Adrenal gland (tissue), 5 donors: ENCODE data around the gene TOP2A.

Experiments used
- POLR2A ChIP-seq, 2 donors: fragments of 450-650 bp; IDR thresholded peaks; one replicate each; pipeline ENCODE4 v1.6.1; 2017; ENCODE audit warnings: antibody characterized with exemption in 2 of 2, mild to moderate bottlenecking in 2 of 2, moderate library complexity in 1 of 2
- TF ChIP-seq, protein P1 (sequence below), 6 experiments: fragments of 450-650 bp in 4 of 6; fragments of 200-600 bp in 2 of 6; sonication (generic) in 1 of 6; IDR thresholded peaks; 1 replicate in 5 of 6; 2 replicates in 1 of 6; pipeline versions ENCODE4 v1.5.1 to v1.8.0; 2016 to 2021; ENCODE audit warnings: antibody characterized with exemption in 6 of 6, mild to moderate bottlenecking in 2 of 6, moderate library complexity in 1 of 6
- donor health status: DM: no; HTN: no; CAD: no.

DNA sequence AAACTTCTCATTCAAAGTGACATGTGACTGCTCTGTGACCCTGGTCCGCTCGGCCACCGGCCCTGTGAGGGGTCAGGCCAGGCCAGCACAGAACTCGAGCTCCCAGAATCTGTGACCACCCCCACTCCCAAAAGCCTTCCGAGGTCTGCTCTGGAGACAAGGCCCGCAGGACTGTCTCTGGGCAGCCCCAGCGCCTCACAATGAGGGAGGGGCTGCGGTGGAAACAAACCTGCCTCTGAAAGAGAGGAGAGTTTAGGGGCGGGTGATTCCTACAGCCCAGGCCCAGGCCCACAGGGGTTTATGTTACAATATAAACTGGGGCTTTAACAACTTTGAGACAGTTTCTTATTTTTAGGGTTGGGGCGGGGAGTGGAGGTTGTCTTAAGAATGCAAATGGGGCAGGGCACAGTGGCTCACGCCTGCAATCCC, 45.4 kb upstream of the TOP2A start:
- TF ChIP-seq, protein P1, sequence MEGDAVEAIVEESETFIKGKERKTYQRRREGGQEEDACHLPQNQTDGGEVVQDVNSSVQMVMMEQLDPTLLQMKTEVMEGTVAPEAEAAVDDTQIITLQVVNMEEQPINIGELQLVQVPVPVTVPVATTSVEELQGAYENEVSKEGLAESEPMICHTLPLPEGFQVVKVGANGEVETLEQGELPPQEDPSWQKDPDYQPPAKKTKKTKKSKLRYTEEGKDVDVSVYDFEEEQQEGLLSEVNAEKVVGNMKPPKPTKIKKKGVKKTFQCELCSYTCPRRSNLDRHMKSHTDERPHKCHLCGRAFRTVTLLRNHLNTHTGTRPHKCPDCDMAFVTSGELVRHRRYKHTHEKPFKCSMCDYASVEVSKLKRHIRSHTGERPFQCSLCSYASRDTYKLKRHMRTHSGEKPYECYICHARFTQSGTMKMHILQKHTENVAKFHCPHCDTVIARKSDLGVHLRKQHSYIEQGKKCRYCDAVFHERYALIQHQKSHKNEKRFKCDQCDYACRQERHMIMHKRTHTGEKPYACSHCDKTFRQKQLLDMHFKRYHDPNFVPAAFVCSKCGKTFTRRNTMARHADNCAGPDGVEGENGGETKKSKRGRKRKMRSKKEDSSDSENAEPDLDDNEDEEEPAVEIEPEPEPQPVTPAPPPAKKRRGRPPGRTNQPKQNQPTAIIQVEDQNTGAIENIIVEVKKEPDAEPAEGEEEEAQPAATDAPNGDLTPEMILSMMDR (IDR thresholded peaks at IDR 0.05): no peak
- TF ChIP-seq POLR2A (IDR thresholded peaks at IDR 0.05): no peak
